Ascending aorta (tissue), 2 donors: ENCODE data around the gene EVA1A. TPM values are rescaled to one million over a fixed set of nuclear protein-coding genes. Genes with fewer than 3 reads are reported as not detected.

Experiments
- DNase-seq, 2 donors: peaks; one replicate each; pipeline ENCODE4 v3.0.0-alpha.2; 2019; ENCODE audit warnings: low spot score in 2 of 2
- H3K27ac ChIP-seq, 2 donors: fragments of 200-600 bp; sonication (generic); one replicate each; pipeline ENCODE4 v1.5.1; 2016 to 2017; ENCODE audit warnings: mild to moderate bottlenecking in 1 of 2
- H3K27me3 ChIP-seq: fragments of 200-600 bp; sonication (generic); one replicate; pipeline ENCODE4 v1.5.1; 2017
- H3K36me3 ChIP-seq, 2 donors: fragments of 200-600 bp; sonication (generic); one replicate each; pipeline ENCODE4 v1.5.1; 2016
- H3K4me1 ChIP-seq, 2 donors: fragments of 200-600 bp; sonication (generic); one replicate each; pipeline ENCODE4 v1.5.1; 2016 to 2017; ENCODE audit warnings: mild to moderate bottlenecking in 1 of 2
- H3K4me3 ChIP-seq, 2 donors: fragments of 200-600 bp; sonication (generic); one replicate each; pipeline ENCODE4 v1.5.1; 2016 to 2017; ENCODE audit warnings: mild to moderate bottlenecking in 1 of 2
- H3K9me3 ChIP-seq, 2 donors: fragments of 200-600 bp; sonication (generic); one replicate each; pipeline ENCODE4 v1.5.1; 2016
- intact Hi-C: fragments of 100-400 bp; cut with DNase I; formaldehyde crosslinking; loops from one replicate; pipeline ENCODE4 v1.15.1; 2023
- total RNA-seq: library from RNA; depleted of rRNA; stranded (reverse); fragments of >200 nt; gene quantifications from one replicate; pipeline ENCODE4 v1.1.0, GENCODE V29; 2016
- TF ChIP-seq, protein P1 (sequence below), 3 experiments: fragments of 200-600 bp in 2 of 3; fragments of 450-650 bp in 1 of 3; sonication (generic) in 2 of 3; IDR thresholded peaks; one replicate each; pipeline ENCODE4 v1.5.1; 2016 to 2019; ENCODE audit warnings: antibody characterized with exemption in 3 of 3, mild to moderate bottlenecking in 1 of 3, moderate library complexity in 1 of 3

The EVA1A gene
- total RNA-seq, 1 donor from 2014 or later, result not detected

DNA sequence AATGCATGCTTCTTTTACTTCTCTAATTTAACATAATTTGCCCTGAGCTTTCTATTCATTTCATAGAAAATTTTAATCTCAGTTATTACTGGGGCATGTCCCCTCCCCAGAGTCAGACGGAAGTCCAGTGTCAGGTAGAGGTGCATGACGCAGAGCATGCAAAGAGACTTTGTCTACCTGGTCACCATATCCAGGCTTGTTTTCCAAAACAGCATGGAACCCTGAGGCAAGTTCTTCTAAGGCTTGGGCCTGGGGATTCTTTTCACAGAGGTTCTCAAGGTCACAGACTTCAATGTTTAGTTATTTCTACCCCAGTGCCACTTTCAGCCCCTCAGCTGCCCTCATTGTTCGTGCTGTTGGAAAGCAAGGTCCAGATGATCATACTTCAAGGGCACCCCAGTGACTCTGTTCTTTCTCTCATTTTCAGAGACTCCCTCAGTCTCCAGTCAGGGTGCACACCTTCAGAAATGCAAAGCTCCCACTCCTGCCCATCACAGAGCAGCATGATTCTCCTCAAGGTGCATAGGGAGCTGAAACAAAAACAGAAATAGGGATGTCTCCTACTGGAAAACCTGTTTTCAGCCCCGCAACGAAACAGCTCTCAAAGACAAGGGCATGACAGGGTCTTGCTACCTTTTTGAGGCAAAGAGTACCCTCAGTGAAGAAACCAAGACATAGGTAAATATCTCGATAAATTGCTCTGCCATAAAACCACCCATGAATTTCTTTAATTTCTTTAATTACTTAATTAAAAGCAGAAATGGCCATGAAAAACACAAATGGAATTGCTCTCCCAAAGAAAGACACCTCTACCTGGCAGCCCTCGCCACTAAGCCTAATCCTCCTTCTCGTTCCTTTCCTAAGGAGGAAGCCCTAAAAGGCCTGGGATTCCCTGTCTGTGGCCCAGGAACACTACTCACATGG is 9.5 kb upstream of the EVA1A start:
- no peak for DNase-seq
- no peaks in the 10 kb centered on the region for H3K36me3 ChIP-seq
- no peak overlapping the region for H3K27ac ChIP-seq
- intact Hi-C loops, result no loop called here
- H3K4me3 ChIP-seq, result no peak overlapping the region
- H3K27me3 ChIP-seq, result no peaks in the 10 kb centered on the region
- H3K9me3 ChIP-seq, result no peaks in the 10 kb centered on the region
- no peaks in the 10 kb centered on the region for H3K4me1 ChIP-seq
- TF ChIP-seq, protein P1, sequence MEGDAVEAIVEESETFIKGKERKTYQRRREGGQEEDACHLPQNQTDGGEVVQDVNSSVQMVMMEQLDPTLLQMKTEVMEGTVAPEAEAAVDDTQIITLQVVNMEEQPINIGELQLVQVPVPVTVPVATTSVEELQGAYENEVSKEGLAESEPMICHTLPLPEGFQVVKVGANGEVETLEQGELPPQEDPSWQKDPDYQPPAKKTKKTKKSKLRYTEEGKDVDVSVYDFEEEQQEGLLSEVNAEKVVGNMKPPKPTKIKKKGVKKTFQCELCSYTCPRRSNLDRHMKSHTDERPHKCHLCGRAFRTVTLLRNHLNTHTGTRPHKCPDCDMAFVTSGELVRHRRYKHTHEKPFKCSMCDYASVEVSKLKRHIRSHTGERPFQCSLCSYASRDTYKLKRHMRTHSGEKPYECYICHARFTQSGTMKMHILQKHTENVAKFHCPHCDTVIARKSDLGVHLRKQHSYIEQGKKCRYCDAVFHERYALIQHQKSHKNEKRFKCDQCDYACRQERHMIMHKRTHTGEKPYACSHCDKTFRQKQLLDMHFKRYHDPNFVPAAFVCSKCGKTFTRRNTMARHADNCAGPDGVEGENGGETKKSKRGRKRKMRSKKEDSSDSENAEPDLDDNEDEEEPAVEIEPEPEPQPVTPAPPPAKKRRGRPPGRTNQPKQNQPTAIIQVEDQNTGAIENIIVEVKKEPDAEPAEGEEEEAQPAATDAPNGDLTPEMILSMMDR (IDR thresholded peaks at IDR 0.05), result no peak

DNA sequence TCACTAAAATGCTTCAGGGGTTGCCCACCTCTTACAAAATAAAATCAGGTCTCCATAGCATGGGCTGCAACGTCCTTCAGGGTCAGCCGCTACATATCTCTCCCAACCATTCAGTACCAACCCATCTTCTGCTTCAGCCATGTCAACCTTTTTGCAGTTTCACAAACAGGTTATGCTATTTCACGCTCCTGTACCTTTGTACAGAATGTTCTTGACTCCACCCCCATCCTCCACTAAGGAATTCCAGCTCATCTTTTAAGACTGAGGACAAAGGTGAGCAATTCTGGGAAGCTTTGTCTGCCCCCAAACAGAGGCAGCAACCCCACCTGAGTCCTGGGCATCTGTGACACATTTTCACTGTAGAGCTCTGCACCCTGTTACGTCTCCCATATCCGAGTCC is 8.8 kb upstream of the EVA1A start:
- Histone ChIP-seq H3K27ac (no peak overlapping the region), H3K4me1 (no peaks in the 10 kb centered on the region), H3K27me3 (no peaks in the 10 kb centered on the region), H3K4me3 (no peak overlapping the region), H3K36me3 (no peaks in the 10 kb centered on the region), H3K9me3 (no peaks in the 10 kb centered on the region)
- intact Hi-C loops, result no loop called here
- no peak for DNase-seq
- TF ChIP-seq, protein P1 (IDR thresholded peaks at IDR 0.05), result no peak

DNA sequence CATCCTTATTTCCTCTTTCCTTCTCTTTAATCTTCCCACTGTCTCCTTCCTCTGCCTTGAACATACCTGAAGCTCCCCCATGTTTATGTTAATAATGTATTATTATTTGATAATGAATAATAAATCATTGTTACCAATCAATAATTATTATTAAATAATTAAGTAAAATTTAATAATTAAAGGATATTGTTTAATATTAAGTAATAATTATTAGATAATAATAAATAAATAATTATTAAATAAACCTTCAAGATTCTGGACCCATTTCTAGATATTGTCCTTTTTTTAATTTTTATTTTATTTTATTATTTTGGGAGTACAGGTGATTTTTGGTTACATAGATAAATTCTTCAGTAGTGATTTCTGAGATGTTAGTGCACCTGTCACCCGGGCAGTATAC is 7.4 kb upstream of the EVA1A start:
- no peaks in the 10 kb centered on the region for H3K4me1 ChIP-seq
- no peak for DNase-seq
- no peak overlapping the region for H3K27ac ChIP-seq
- H3K36me3 ChIP-seq, result no peaks in the 10 kb centered on the region
- no peaks in the 10 kb centered on the region for H3K27me3 ChIP-seq
- no peaks in the 10 kb centered on the region for H3K9me3 ChIP-seq
- TF ChIP-seq, protein P1 (IDR thresholded peaks at IDR 0.05), result no peak
- H3K4me3 ChIP-seq, result no peak overlapping the region
- intact Hi-C loops, result no loop called here

DNA sequence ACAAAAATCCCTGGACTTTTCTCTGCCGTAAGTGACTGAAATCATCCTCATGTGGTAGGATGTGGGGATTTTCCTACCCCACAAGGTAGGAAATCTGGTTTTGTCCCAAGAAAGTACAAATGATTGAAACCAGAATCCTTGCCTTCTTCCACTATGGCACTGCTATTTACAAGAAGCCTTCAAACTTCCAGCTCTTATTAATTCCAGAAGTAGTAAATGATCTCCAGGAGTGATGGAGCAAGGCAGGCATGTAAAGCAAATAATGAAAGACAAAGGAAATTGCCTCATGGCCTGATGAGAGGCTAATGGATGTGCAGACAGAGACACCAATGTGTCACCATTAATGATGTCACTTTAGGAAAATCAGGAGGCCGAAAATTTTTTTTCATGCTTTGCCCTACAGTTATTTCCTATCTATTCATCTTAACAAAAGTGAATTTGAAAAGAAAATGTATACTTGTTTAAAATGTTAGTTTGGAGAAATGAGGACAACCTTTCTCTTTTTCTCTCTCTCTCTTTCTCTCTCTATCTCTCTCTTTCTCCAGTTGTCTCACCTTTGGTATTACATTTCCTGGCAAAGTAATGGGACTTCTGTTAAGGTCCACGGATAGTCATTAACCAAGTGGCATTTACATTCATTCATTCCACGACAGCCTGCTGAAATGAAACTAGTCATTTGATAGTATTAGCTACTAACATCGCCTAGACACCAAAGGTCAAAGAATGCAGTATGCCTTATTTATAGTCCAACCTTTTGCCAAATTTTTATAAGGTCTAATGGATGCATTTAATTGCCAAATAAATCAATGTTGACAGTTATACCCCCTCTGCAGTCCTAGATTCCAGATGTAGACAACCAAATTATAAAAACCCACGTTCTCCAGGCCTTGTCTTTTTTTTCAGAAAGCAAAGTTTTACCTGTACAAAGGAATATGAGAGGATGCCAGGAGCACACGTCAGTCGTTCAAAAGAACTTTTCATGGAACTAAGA is 5.0 kb upstream of the EVA1A start:
- Histone ChIP-seq H3K4me1 (no peaks in the 10 kb centered on the region), H3K4me3 (no peak overlapping the region), H3K36me3 (no peaks in the 10 kb centered on the region), H3K9me3 (no peaks in the 10 kb centered on the region), H3K27me3 (no peaks in the 10 kb centered on the region), H3K27ac (no peak overlapping the region)
- DNase-seq, result no peak
- intact Hi-C loops, result no loop called here
- TF ChIP-seq, protein P1 (IDR thresholded peaks at IDR 0.05), result no peak

DNA sequence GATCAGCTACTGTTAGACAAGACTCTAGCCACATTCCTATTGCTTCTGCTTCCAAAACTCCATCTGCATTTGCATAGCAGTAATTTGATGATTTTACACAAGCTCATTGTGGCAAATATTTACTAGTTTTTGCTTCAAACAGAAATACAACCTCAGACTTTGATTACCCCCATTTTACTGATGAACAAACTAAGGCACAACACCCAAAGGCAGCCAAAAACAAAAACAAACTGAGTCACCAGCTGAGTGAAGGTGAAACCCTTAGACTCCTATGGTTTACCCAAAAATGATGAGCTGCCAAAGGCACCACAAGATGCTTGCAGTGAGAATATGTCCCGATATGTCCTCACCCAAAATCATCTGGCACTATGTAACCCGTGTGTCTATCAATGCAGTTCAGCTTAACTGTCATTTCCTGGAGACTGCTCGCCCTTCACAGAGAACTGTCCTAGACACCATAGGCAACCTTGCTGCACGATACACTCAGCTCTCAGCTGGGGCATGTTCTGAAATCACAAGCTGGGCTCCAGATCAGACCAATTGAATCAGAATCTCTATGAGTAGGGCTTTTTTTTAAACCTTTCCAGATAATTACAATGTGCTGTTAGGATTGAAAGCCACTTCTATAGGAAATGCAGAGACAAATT is 4.1 kb upstream of the EVA1A start:
- Histone ChIP-seq H3K9me3 (no peaks in the 10 kb centered on the region), H3K27me3 (no peaks in the 10 kb centered on the region), H3K27ac (no peak overlapping the region), H3K36me3 (no peaks in the 10 kb centered on the region), H3K4me1 (no peaks in the 10 kb centered on the region), H3K4me3 (no peak overlapping the region)
- TF ChIP-seq, protein P1 (IDR thresholded peaks at IDR 0.05), result no peak
- DNase-seq, result no peak
- intact Hi-C loops, result no loop called here
